ENCODE measurements around the gene SLC15A1.

Gene SLC15A1

DNA sequence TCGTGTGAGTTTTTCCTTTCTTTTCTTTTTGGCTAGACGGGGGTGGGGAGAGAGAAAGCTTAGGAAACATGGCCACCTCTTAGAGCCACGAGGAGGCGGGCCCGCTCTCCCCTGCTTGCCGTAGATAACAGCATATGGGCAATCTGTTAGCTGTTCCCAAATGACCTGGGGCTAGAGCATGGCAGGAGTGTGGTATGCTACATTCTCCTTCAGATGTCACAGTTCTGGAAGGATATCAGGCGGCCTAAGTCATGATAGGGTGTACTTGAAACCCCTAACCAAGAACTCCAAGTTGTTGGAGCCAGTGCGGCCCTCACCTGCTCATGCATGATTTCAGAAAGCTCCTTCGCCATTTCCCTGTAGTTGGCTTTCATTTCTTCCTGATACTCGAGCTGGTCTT, 44.3 kb upstream of the SLC15A1 start:
- Mint-ChIP-seq H3K4me3 (no peak overlapping the region), H3K27ac (no peak overlapping the region), H3K27me3 (ENCODE audit: low read depth, poor library complexity) (no peaks in the 10 kb centered on the region), H3K9me3 (no peaks in the 10 kb centered on the region), H3K36me3 (ENCODE audit: low read depth) (peaks cover 14% of the 10 kb centered on the region), H3K4me1 (peaks cover 10% of the 10 kb centered on the region)
- no peak for TF ChIP-seq CTCF (IDR thresholded peaks at IDR 0.05)
- DNase-seq: no peak

- peaks cover 14% of the 10 kb centered on the region for H3K36me3 Mint-ChIP-seq (ENCODE audit: low read depth)
- no peak overlapping the region for H3K4me3 Mint-ChIP-seq
- H3K27me3 Mint-ChIP-seq (ENCODE audit: low read depth, poor library complexity): no peaks in the 10 kb centered on the region
- peaks cover 12% of the 10 kb centered on the region for H3K4me1 Mint-ChIP-seq
- no peak overlapping the region for H3K27ac Mint-ChIP-seq
- H3K9me3 Mint-ChIP-seq: no peaks in the 10 kb centered on the region
- TF ChIP-seq CTCF (IDR thresholded peaks at IDR 0.05): no peak
- DNase-seq: no peak
These were observed 43.7 kb upstream of the SLC15A1 start for GRCh38 chr13:98796191-98796590.

DNA sequence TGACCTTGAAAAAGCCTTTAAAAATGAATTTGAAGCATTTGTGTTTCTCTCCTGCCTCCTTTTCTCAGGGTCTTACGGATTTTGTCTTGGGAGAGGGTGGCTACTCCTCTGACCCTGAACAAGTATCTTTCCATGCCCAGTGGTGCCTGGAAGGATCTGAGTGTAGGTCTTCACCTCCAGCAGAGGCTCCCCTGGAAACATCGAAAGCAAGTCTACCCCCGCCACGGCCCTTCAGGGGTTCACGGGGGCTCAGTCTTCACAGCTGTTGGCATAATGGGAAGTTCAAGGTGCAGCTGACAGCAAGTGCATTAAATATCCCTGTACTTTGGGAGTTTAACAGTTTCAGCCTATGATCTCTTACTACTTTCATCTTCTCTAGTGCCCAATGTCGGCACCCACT, 42.7 kb upstream of the SLC15A1 start:
- Mint-ChIP-seq H3K4me1 (peaks cover 12% of the 10 kb centered on the region), H3K9me3 (no peaks in the 10 kb centered on the region), H3K36me3 (ENCODE audit: low read depth) (peaks cover 14% of the 10 kb centered on the region), H3K27ac (no peak overlapping the region), H3K4me3 (no peak overlapping the region), H3K27me3 (ENCODE audit: low read depth, poor library complexity) (no peaks in the 10 kb centered on the region)
- DNase-seq: no peak
- no peak for TF ChIP-seq CTCF (IDR thresholded peaks at IDR 0.05)

GRCh38 chr13:98794498-98794897, 42.0 kb upstream of the SLC15A1 start:
- TF ChIP-seq CTCF (IDR thresholded peaks at IDR 0.05): no peak
- peaks cover 12% of the 10 kb centered on the region for H3K4me1 Mint-ChIP-seq
- no peak for DNase-seq
- H3K27me3 Mint-ChIP-seq (ENCODE audit: low read depth, poor library complexity): peaks cover 3% of the 10 kb centered on the region
- no peak overlapping the region for H3K4me3 Mint-ChIP-seq
- peaks cover 14% of the 10 kb centered on the region for H3K36me3 Mint-ChIP-seq (ENCODE audit: low read depth)
- H3K27ac Mint-ChIP-seq: no peak overlapping the region
- no peaks in the 10 kb centered on the region for H3K9me3 Mint-ChIP-seq

- no peaks in the 10 kb centered on the region for H3K9me3 Mint-ChIP-seq
- H3K36me3 Mint-ChIP-seq (ENCODE audit: low read depth): peaks cover 14% of the 10 kb centered on the region
- no peak overlapping the region for H3K4me3 Mint-ChIP-seq
- peaks cover 13% of the 10 kb centered on the region for H3K27me3 Mint-ChIP-seq (ENCODE audit: low read depth, poor library complexity)
- no peak for TF ChIP-seq CTCF (IDR thresholded peaks at IDR 0.05)
- no peak overlapping the region for H3K27ac Mint-ChIP-seq
- DNase-seq: no peak
- peaks cover 12% of the 10 kb centered on the region for H3K4me1 Mint-ChIP-seq
These were observed 40.5 kb upstream of the SLC15A1 start for GRCh38 chr13:98792785-98793495.

- peaks cover 12% of the 10 kb centered on the region for H3K4me1 Mint-ChIP-seq
- H3K4me3 Mint-ChIP-seq: no peak overlapping the region
- H3K27ac Mint-ChIP-seq: no peak overlapping the region
- no peak for TF ChIP-seq CTCF (IDR thresholded peaks at IDR 0.05)
- H3K36me3 Mint-ChIP-seq (ENCODE audit: low read depth): peaks cover 14% of the 10 kb centered on the region
- H3K27me3 Mint-ChIP-seq (ENCODE audit: low read depth, poor library complexity): peaks cover 15% of the 10 kb centered on the region
- H3K9me3 Mint-ChIP-seq: no peaks in the 10 kb centered on the region
- no peak for DNase-seq
These were observed 39.8 kb upstream of the SLC15A1 start for GRCh38 chr13:98792321-98792720.

Measured in nephron progenitor cell (in vitro differentiated cells).